ENCODE measurements around the gene MDH2.

- TF ChIP-seq POLR2A (IDR thresholded peaks at IDR 0.05; ENCODE audit: low read depth), result no peak
- TF ChIP-seq, protein P1, sequence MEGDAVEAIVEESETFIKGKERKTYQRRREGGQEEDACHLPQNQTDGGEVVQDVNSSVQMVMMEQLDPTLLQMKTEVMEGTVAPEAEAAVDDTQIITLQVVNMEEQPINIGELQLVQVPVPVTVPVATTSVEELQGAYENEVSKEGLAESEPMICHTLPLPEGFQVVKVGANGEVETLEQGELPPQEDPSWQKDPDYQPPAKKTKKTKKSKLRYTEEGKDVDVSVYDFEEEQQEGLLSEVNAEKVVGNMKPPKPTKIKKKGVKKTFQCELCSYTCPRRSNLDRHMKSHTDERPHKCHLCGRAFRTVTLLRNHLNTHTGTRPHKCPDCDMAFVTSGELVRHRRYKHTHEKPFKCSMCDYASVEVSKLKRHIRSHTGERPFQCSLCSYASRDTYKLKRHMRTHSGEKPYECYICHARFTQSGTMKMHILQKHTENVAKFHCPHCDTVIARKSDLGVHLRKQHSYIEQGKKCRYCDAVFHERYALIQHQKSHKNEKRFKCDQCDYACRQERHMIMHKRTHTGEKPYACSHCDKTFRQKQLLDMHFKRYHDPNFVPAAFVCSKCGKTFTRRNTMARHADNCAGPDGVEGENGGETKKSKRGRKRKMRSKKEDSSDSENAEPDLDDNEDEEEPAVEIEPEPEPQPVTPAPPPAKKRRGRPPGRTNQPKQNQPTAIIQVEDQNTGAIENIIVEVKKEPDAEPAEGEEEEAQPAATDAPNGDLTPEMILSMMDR (IDR thresholded peaks at IDR 0.05), result no peak
Observed at GRCh38 chr7:76106893-76107292, 59.0 kb downstream of the MDH2 start.
